ENCODE measurements around the gene XCL1.

The XCL1 gene

GRCh38 chr1:168603501-168604110 lies 27.2 kb downstream of the XCL1 start:
- H3K4me3 ChIP-seq (ENCODE audit: control insufficient read depth in 1 of 7, extremely low read depth in 1 of 7, insufficient read depth in 4 of 7, low read depth in 2 of 7, low read length in 6 of 7): no peak overlapping the region
- DNase-seq: peak; percentile 68 to 81 (median 76)
- H3K4me1 ChIP-seq (ENCODE audit: control extremely low read depth in 1 of 4, control insufficient read depth in 4 of 4, insufficient read depth in 4 of 4, low read length in 3 of 4): no peaks in the 10 kb centered on the region
- no peaks in the 10 kb centered on the region for H3K9me3 ChIP-seq (ENCODE audit: control extremely low read depth in 1 of 5, control insufficient read depth in 4 of 5, insufficient read depth in 2 of 5, low read depth in 1 of 5, low read length in 4 of 5)
- 54% methylated on average over 4 of the region's 4 CpGs for WGBS (ENCODE audit: insufficient coverage)
- POLR2A ChIA-PET: no interaction called here
- no peaks in the 10 kb centered on the region for H3K27me3 ChIP-seq (replicated peaks in 2 of 5; ENCODE audit: control insufficient read depth in 4 of 5, insufficient read depth in 5 of 5, low read length in 4 of 5)
- H3K27ac ChIP-seq (ENCODE audit: insufficient read depth in 1 of 2, low read depth in 1 of 2, low read length in 2 of 2, poor library complexity in 1 of 2, severe bottlenecking in 2 of 2): no peak overlapping the region
- CTCF ChIA-PET: interaction anchor here (0.6 to 3.4 kb wide), 36 partner anchors 9 to 983 kb away, joined by 3 to 59 read pairs (median 4); partner anchors contain the start of genes BLZF1, CCDC181, F5 and NME7
- H3K36me3 ChIP-seq (ENCODE audit: control insufficient read depth in 4 of 4, insufficient read depth in 4 of 4, low read length in 3 of 4): no peaks in the 10 kb centered on the region

- Histone ChIP-seq H3K4me3 (ENCODE audit: control insufficient read depth in 1 of 7, extremely low read depth in 1 of 7, insufficient read depth in 4 of 7, low read depth in 2 of 7, low read length in 6 of 7) (no peak overlapping the region), H3K9me3 (ENCODE audit: control extremely low read depth in 1 of 5, control insufficient read depth in 4 of 5, insufficient read depth in 2 of 5, low read depth in 1 of 5, low read length in 4 of 5) (no peaks in the 10 kb centered on the region), H3K4me1 (ENCODE audit: control extremely low read depth in 1 of 4, control insufficient read depth in 4 of 4, insufficient read depth in 4 of 4, low read length in 3 of 4) (peaks cover 0 to 3% (median 0%) of the 10 kb centered on the region in 4 experiments), H3K27ac (ENCODE audit: insufficient read depth in 1 of 2, low read depth in 1 of 2, low read length in 2 of 2, poor library complexity in 1 of 2, severe bottlenecking in 2 of 2) (no peak overlapping the region), H3K27me3 (replicated peaks in 2 of 5; ENCODE audit: control insufficient read depth in 4 of 5, insufficient read depth in 5 of 5, low read length in 4 of 5) (no peaks in the 10 kb centered on the region), H3K36me3 (ENCODE audit: control insufficient read depth in 4 of 4, insufficient read depth in 4 of 4, low read length in 3 of 4) (no peaks in the 10 kb centered on the region)
- POLR2A ChIA-PET: no interaction called here
- DNase-seq: no peak
- CTCF ChIA-PET: interaction anchor here (0.9 to 3.4 kb wide), 6 partner anchors 14 to 941 kb away, joined by 3 to 59 read pairs (median 6); no protein-coding TSS in a partner anchor
Observed at GRCh38 chr1:168605443-168605842, 29.0 kb downstream of the XCL1 start.

DNA sequence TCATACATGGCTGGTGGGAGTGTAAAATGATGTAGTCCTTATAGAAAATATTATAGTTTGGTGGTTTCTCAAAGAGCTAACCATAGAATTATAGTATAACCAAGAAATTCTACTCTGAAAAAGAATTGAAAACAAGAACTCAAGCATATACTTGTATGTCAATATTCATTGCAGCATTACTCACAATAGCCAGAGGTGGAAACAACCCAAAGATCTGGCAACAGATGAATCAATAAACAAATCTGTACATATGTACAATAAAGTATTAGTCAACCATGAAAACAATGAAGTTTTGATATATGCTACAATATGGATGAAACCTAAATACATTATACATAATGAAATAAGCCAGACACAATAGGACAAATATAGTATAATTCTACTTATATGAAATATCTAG lies 29.7 kb downstream of the XCL1 start:
- Histone ChIP-seq H3K9me3 (ENCODE audit: control extremely low read depth in 1 of 5, control insufficient read depth in 4 of 5, insufficient read depth in 2 of 5, low read depth in 1 of 5, low read length in 4 of 5) (no peaks in the 10 kb centered on the region), H3K4me1 (ENCODE audit: control extremely low read depth in 1 of 4, control insufficient read depth in 4 of 4, insufficient read depth in 4 of 4, low read length in 3 of 4) (peaks cover 0 to 3% (median 0%) of the 10 kb centered on the region in 4 experiments), H3K36me3 (ENCODE audit: control insufficient read depth in 4 of 4, insufficient read depth in 4 of 4, low read length in 3 of 4) (no peaks in the 10 kb centered on the region), H3K4me3 (ENCODE audit: control insufficient read depth in 1 of 7, extremely low read depth in 1 of 7, insufficient read depth in 4 of 7, low read depth in 2 of 7, low read length in 6 of 7) (no peak overlapping the region), H3K27me3 (replicated peaks in 2 of 5; ENCODE audit: control insufficient read depth in 4 of 5, insufficient read depth in 5 of 5, low read length in 4 of 5) (no peaks in the 10 kb centered on the region), H3K27ac (ENCODE audit: insufficient read depth in 1 of 2, low read depth in 1 of 2, low read length in 2 of 2, poor library complexity in 1 of 2, severe bottlenecking in 2 of 2) (no peak overlapping the region)
- no peak for DNase-seq
- CTCF ChIA-PET: interaction anchor here (1.4 to 3.4 kb wide), 3 partner anchors 504 to 743 kb away, joined by 4 to 59 read pairs (median 4); no protein-coding TSS in a partner anchor
- POLR2A ChIA-PET: no interaction called here

- Histone ChIP-seq H3K27ac (ENCODE audit: insufficient read depth in 1 of 2, low read depth in 1 of 2, low read length in 2 of 2, poor library complexity in 1 of 2, severe bottlenecking in 2 of 2) (no peak overlapping the region), H3K9me3 (ENCODE audit: control extremely low read depth in 1 of 5, control insufficient read depth in 4 of 5, insufficient read depth in 2 of 5, low read depth in 1 of 5, low read length in 4 of 5) (no peaks in the 10 kb centered on the region), H3K36me3 (ENCODE audit: control insufficient read depth in 4 of 4, insufficient read depth in 4 of 4, low read length in 3 of 4) (no peaks in the 10 kb centered on the region), H3K27me3 (replicated peaks in 2 of 5; ENCODE audit: control insufficient read depth in 4 of 5, insufficient read depth in 5 of 5, low read length in 4 of 5) (no peaks in the 10 kb centered on the region), H3K4me1 (ENCODE audit: control extremely low read depth in 1 of 4, control insufficient read depth in 4 of 4, insufficient read depth in 4 of 4, low read length in 3 of 4) (peaks cover 0 to 3% (median 0%) of the 10 kb centered on the region in 4 experiments), H3K4me3 (ENCODE audit: control insufficient read depth in 1 of 7, extremely low read depth in 1 of 7, insufficient read depth in 4 of 7, low read depth in 2 of 7, low read length in 6 of 7) (no peak overlapping the region)
- ChIA-PET POLR2A (interaction anchor here (0.6 kb wide), 1 partner anchor 114 kb away, joined by 3 read pairs; no protein-coding TSS in a partner anchor), CTCF (interaction anchor here (0.9 to 1.6 kb wide), 4 partner anchors 504 to 1204 kb away, joined by 3 to 6 read pairs (median 4); no protein-coding TSS in a partner anchor)
- DNase-seq: no peak
- WGBS (ENCODE audit: insufficient coverage): 100% methylated on average over 3 of the region's 3 CpGs
Observed at GRCh38 chr1:168607872-168608428, 31.5 kb downstream of the XCL1 start.

GRCh38 chr1:168608796-168609715 lies 32.7 kb downstream of the XCL1 start:
- Histone ChIP-seq H3K4me1 (ENCODE audit: control extremely low read depth in 1 of 4, control insufficient read depth in 4 of 4, insufficient read depth in 4 of 4, low read length in 3 of 4) (peaks cover 0 to 3% (median 0%) of the 10 kb centered on the region in 4 experiments), H3K36me3 (ENCODE audit: control insufficient read depth in 4 of 4, insufficient read depth in 4 of 4, low read length in 3 of 4) (no peaks in the 10 kb centered on the region), H3K27ac (ENCODE audit: insufficient read depth in 1 of 2, low read depth in 1 of 2, low read length in 2 of 2, poor library complexity in 1 of 2, severe bottlenecking in 2 of 2) (no peak overlapping the region), H3K27me3 (replicated peaks in 2 of 5; ENCODE audit: control insufficient read depth in 4 of 5, insufficient read depth in 5 of 5, low read length in 4 of 5) (no peaks in the 10 kb centered on the region), H3K4me3 (ENCODE audit: control insufficient read depth in 1 of 7, extremely low read depth in 1 of 7, insufficient read depth in 4 of 7, low read depth in 2 of 7, low read length in 6 of 7) (no peak overlapping the region), H3K9me3 (ENCODE audit: control extremely low read depth in 1 of 5, control insufficient read depth in 4 of 5, insufficient read depth in 2 of 5, low read depth in 1 of 5, low read length in 4 of 5) (no peaks in the 10 kb centered on the region)
- ChIA-PET POLR2A (interaction anchor here (0.6 kb wide), 1 partner anchor 115 kb away, joined by 3 read pairs; no protein-coding TSS in a partner anchor), CTCF (interaction anchor here (0.5 to 1.6 kb wide), 4 partner anchors 267 to 937 kb away, joined by 3 to 6 read pairs (median 4); no protein-coding TSS in a partner anchor)
- 96% methylated on average over 18 of the region's 20 CpGs for WGBS (ENCODE audit: insufficient coverage)
- DNase-seq: peak in 1 of 3 donors; percentile 21

- no peak overlapping the region for H3K4me3 ChIP-seq (ENCODE audit: control insufficient read depth in 1 of 7, extremely low read depth in 1 of 7, insufficient read depth in 4 of 7, low read depth in 2 of 7, low read length in 6 of 7)
- POLR2A ChIA-PET: no interaction called here
- CTCF ChIA-PET: interaction anchor here (0.5 to 1.6 kb wide), 6 partner anchors 169 to 936 kb away, joined by 3 to 6 read pairs (median 3); no protein-coding TSS in a partner anchor
Observed at GRCh38 chr1:168609741-168610510, 33.5 kb downstream of the XCL1 start.

More at GRCh38 chr1:168609741-168610510, 33.5 kb downstream of the XCL1 start:
- no peaks in the 10 kb centered on the region for H3K36me3 ChIP-seq (ENCODE audit: control insufficient read depth in 4 of 4, insufficient read depth in 4 of 4, low read length in 3 of 4)
- H3K4me1 ChIP-seq (ENCODE audit: control extremely low read depth in 1 of 4, control insufficient read depth in 4 of 4, insufficient read depth in 4 of 4, low read length in 3 of 4): peaks cover 0 to 3% (median 0%) of the 10 kb centered on the region in 4 experiments
- H3K27ac ChIP-seq (ENCODE audit: insufficient read depth in 1 of 2, low read depth in 1 of 2, low read length in 2 of 2, poor library complexity in 1 of 2, severe bottlenecking in 2 of 2): no peak overlapping the region
- H3K27me3 ChIP-seq (replicated peaks in 2 of 5; ENCODE audit: control insufficient read depth in 4 of 5, insufficient read depth in 5 of 5, low read length in 4 of 5): no peaks in the 10 kb centered on the region
- DNase-seq: peak in 2 of 3 donors; percentile 39 to 64
- no peaks in the 10 kb centered on the region for H3K9me3 ChIP-seq (ENCODE audit: control extremely low read depth in 1 of 5, control insufficient read depth in 4 of 5, insufficient read depth in 2 of 5, low read depth in 1 of 5, low read length in 4 of 5)
- WGBS (ENCODE audit: insufficient coverage): 96% methylated on average over 5 of the region's 10 CpGs
